ENCODE data around the gene ATF6B.

ATF6B gene

DNA sequence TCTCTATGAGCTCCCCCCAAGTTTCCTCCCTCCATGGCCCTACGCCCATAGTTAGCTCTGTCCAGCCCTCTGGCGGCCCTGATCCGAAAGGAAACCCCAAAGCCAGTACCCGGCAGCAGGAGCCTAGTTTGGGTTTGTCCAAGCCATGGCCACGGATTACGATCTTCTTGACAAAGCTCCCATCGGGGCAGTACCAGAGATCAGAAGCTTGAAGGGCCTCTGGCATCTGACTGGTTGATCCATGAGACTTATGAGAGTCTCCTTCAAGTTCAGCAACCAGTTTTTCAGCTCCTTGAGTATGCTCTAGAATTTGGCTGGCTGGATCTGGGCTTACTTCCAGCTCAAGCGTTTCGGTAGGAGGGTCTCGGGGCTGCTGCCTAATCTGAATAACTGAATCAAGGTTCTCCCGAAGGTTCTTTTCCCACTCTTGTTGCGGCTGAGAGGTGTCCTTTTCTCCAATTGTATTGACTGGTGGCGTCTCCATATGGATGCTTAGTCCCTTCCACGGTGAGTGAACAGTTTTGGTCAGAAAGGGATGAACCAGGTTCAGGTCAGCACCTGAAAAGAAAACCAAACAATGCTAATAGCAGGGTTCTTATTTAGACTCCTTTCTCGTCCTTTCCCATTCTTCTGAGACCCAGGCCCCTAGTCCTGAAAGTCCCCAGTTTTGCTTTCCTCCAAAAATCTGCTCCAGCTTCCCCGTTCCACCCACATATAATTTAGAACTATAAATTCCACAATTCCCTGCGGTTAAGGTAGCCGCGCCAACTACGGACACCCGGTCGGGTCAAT, 1.4 kb upstream of the ATF6B start:
- DNase-seq: no peak

DNA sequence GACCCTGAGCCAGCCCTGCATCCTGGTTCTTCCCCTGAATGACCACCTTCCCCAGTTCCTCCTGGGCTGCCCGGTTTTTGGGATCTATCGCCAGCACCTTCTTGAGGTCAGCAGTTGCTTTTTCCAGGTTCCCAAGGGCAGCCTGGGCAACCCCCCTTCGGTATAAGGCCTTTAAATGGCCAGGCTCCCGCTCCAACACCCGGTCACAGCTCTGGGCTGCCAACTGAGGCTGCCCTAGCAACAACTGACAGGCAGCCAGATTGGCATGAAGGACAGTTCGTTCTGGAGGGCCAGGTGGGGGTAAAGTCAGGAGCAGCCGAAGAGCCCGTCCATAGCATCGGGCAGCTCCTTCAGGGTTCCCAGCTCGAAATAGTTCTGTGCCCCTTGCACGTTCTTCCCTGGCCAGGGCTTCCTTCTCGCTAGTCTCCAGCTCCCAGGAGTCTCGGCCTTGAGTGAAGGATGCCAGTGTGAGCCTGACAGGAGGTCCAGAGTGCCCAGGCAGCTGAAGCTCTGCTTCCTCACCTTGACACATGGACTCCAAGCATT, 778 bp upstream of the ATF6B start:
- DNase-seq: no peak

GRCh38 chr6:32127409-32127716, 683 bp downstream of the ATF6B start:
- no peak for DNase-seq

DNA sequence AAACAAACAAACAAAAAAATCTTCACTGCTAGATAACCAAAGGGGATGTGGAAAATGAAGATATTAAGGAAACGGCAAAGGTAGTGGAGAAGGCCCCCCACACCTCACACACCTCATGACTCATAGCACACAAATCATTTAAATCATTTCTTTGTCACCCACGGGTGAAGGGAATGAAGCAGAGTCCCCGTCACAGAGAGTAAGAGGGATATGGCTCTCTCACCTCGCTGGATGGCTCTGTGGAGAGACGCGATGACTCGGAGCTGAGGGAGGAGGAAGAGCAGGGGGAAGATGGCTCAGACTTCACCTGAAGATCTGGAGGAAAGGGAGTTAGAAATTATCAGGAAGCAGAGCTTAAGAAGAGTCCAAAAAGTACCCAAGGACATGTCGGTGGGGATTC, 1.2 kb downstream of the ATF6B start:
- no peak for DNase-seq

GRCh38 chr6:32123681-32124080, 4.4 kb downstream of the ATF6B start:
- DNase-seq: no peak

DNA sequence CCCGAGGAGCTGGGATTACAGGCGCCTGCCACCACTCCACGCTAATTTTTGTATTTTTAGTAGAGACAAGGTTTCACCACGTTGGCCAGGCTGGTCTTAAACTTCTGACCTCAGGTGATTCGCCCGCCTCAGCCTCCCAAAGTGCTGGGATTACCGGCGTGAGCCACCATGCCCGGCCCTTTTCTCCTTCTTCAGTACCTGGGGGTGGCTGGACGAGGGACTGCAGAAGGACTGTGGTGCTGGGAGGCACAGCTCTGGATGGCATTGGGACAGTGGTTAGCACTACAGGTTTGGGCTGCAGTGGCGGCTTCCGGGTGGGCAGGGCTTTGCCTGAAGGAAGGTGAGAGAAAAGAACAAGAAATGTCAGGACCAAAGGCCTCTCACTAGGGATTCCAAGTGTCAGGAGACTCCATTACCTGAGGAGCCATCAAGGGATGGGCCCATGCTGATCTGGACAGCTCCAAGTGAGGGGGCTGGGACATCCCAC, 7.4 kb downstream of the ATF6B start:
- DNase-seq: no peak

DNA sequence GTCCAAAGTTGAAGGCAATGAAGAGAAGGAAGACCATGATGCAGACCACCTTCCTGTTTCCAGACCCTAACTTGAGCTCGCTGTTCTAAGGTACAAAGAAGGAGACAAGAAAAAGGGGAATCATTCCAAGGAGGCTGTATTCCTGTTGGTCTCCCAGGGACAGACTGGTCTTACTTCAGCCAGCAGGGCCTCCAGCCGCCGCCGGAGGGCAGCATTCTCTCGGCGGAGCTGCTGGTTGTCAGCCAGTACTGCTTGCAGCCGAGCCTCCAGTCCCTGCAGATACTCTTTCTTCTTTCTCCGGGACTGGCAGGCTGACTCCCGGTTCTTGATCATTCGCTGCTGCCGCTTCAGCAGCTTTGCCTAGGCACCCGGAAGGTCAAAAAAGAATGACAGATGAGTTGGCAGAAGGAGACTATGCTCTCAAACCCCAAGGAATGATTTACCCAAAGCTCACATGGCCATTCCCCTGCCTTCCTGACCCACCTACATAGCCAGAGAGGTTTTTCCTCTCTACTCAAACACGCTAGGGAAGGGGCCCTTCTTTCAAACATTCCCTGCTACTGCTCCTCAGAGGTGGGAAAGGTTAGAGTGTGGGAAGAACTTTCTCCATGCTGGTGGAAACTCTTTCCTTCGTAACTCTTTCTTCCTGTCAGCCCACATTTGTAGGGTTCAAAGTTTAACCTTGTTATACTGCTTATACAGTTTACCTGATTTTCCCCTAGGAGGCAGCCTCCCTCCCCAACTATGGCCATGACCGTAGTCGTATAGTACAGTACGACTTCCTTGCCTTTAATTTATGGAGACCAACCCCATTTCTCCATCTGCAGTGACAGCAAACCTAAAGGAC, 9.0 kb downstream of the ATF6B start:
- DNase-seq: peak; percentile 74 to 75

GRCh38 chr6:32117461-32117860, 10.6 kb downstream of the ATF6B start:
- DNase-seq: no peak

- DNase-seq: no peak
Observed at GRCh38 chr6:32116674-32117073, 11.4 kb downstream of the ATF6B start.

- no peak for DNase-seq
Observed at GRCh38 chr6:32115623-32116022, 12.4 kb downstream of the ATF6B start.

DNA sequence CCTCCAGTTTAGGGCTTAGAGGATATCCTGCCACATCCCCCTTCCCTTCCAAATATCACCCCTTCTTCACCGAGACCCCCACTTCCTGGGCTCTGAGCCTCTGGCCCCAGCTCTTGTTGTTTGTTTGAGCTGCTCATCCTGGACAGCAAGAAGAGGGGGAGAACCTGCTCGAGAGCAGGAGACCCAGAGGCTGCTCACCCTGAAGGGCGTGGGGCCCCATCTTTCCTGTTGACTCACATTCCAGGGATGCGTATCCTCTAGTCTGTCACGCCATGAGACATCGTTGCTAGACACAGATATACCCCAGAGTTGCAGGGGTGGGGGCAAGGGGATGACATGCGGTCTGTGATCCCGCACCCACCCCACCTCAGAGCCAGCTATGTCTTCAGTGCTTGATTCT, 13.2 kb downstream of the ATF6B start:
- no peak for DNase-seq

GRCh38 chr6:32113386-32114352, 14.4 kb downstream of the ATF6B start:
- DNase-seq: no peak

DNA sequence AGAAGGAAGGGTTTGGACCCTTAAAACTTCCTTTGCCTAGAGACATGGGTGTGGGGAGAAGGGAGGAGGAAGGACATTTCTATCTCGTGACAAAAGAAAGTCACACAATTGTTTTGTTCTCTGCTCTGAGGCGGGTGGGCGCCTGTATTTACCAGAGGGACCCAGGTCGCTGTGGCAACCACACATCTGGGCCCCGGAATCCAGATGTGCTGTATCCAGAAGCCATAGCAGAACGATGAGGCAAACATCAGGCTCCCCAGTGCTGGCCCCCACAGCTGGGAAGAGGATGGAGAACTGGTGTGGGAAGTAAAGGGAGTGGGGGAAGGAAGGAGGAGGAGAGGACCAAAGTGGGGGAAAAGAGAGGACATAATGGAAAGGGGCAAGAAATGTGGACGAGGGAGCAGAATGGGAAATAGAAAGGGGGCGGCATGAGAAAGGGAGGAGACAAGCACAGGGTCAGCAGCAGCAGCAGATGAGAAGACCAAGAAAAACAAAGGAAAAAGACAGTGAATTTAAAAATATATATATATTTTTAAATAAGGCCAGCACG, 15.5 kb downstream of the ATF6B start:
- no peak for DNase-seq

DNA sequence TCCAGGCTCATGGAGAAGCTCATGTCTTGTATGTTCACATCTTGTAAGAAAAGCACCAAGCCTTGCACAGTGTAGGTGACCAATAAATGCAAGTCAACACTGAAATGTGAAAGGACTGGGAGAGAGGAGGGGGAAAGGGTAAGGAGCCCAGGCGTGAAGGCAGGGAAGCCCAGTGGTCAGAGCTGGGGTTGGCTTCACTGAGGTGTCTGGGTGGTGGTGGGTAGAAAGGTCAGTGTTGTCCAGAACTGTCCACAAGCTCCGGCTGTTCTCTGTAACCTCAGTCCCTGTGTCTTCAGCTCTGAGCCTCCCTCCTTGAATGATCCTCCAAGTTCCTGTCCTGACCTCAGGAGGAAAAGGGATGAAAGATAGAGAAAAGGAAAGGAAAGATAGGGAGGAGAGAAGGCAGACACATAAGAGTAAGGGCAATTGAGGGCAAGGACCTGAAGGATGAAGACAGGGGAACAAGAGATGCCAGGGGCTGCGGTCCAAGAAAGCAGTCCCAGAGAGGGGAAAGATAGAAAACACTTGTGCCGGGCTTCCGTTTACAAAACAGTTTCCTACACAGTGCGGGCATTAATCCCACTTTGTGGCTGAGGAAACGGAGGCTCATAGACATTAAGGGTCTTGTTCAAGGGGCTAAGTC, 16.5 kb downstream of the ATF6B start:
- no peak for DNase-seq

GRCh38 chr6:32110632-32111031, 17.4 kb downstream of the ATF6B start:
- no peak for DNase-seq

- DNase-seq: no peak
Observed at GRCh38 chr6:32109765-32110160, 18.3 kb downstream of the ATF6B start.

- DNase-seq: no peak
Observed at GRCh38 chr6:32109114-32109764, 18.8 kb downstream of the ATF6B start, which contains the start of gene TNXB. TSS of gene TNXB (minus strand) at chr6:32109338. CDS start at chr6:32098198, 11,140 bp downstream.

DNA sequence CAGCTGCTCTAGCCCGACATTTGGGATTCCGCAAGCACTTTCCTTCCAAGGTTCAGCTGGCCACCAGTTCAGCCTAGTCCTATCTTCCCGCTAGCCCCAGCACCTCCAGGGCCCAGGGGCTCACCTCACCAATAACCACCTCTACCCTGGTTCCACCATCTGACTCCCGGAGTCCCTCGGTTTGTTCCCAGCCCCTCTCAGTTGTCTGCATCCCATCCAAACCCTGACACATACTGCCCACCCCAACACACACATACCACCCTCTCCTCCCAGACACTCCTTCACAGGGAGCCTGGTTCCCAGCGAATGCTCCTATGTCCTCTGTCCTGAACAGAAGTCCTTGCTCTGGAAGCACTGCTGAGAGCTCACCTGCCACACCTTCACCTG, 19.3 kb downstream of the ATF6B start:
- no peak for DNase-seq

DNA sequence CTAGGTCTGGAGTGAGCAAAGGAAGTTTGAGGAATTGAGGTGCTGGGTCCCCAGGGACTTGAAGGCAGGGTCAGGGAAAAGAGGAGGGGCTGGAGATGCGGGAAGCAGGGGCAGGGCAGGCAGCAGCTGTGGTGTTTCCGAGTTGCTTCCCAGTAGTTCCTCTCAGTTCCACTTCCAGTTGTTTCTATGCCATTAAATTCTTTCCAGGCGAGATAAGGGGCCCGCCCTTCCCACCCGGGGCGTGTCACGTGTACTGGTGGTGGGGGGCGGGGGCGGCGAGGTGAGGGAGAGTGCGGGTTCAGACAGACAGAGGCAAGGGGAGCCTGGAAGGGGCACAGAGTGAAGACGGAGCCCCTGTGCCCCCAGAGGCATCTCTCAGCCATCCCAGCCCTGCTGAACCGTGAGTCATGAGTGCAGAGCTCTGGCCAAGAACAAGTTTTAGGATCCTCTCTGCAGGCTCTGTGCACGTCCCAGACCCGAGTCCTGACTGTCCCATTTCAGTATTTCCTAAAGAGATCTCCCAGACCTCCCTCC, 19.9 kb downstream of the ATF6B start:
- DNase-seq: no peak

DNA sequence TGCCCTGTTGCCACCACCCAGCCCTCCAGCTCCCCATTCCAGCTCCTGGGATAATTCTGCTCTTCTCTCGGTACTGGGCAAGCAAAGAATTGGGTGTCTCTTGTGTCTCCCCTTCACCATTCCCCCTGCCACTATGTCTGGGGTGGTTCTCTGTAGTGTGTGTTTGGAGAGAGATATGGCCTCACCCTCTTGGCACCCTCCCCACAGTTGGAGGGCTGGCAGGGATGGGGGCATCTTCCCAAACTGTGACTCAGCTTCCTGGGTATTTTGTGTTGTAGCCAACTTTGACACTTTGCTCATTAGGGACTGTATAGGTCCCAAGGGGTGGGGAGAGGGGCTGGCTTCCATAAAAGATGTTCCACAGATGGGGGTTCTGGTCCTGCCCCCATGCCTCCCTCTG, 20.6 kb downstream of the ATF6B start:
- DNase-seq: no peak

GRCh38 chr6:32105433-32105832, 22.6 kb downstream of the ATF6B start:
- DNase-seq: no peak

All from CD4-positive, alpha-beta T cell treated with Interferon alpha-2 for 1 hour (primary cell).